Mucosa of descending colon (tissue), 3 donors: Measurements from ENCODE around the gene RYR3. TPM values are rescaled to one million over a fixed set of nuclear protein-coding genes. Genes with fewer than 3 reads are reported as not detected.

Experiments used
- ATAC-seq: fragments of 200-7000 bp; cut with Tn5 transposase; one replicate; pipeline ENCODE4 v1.9.1; 2020; ENCODE audit warnings: mild to moderate bottlenecking, moderate library complexity
- DNase-seq, 3 donors: peaks; one replicate each; pipeline ENCODE4 v3.0.0-alpha.2; 2020
- H3K36me3 ChIP-seq: fragments of 200-600 bp; one replicate; pipeline ENCODE4 v1.8.0; 2021; ENCODE audit warnings: low read depth, mild to moderate bottlenecking
- H3K4me1 ChIP-seq: fragments of 200-600 bp; one replicate; pipeline ENCODE4 v1.8.0; 2021; ENCODE audit warnings: low read depth, mild to moderate bottlenecking
- H3K4me3 ChIP-seq: fragments of 200-600 bp; one replicate; pipeline ENCODE4 v1.8.0; 2021; ENCODE audit warnings: mild to moderate bottlenecking
- H3K9me3 ChIP-seq: fragments of 200-600 bp; one replicate; pipeline ENCODE4 v1.8.0; 2021; ENCODE audit warnings: mild to moderate bottlenecking
- CTCF ChIP-seq: fragments of 200-600 bp; IDR thresholded peaks from one replicate; pipeline ENCODE4 v1.8.0; 2022; ENCODE audit warnings: antibody characterized with exemption, mild to moderate bottlenecking
- intact Hi-C, 2 donors: fragments of 100-400 bp; cut with DNase I in 1 of 2; cut with micrococcal nuclease in 1 of 2; formaldehyde crosslinking; loops; one replicate each; pipeline versions ENCODE4 v1.11.0 to v1.11.1; 2022; cut with DNase I, micrococcal nuclease
- total RNA-seq, 3 donors: library from RNA; stranded (reverse); fragmentation: NEBNext Ultra II Directional in 2 of 3; extraction: Animal tissue kit (Norgen Biotek cat#: 25700) in 2 of 3; gene quantifications; one replicate each; pipeline versions ENCODE4 v1.2.1 to v1.2.4, GENCODE V29; 2021 to 2023
- donor health status: DM: no; HTN: no; CAD: no; lungs with moderate emphysema.
- donor health status: DM: no; HTN: no; CAD: no.
- donor health status: DM: no; HTN: yes; CAD: no.

Gene RYR3
- total RNA-seq, 3 donors from 2014 or later: 0.84 to 16.4 (median 1.1) TPM

GRCh38 chr15:33448151-33448550 is 137.4 kb downstream of the RYR3 start:
- no peaks in the 10 kb centered on the region for H3K4me1 ChIP-seq
- ATAC-seq (no peak), DNase-seq (no peak)
- no peak overlapping the region for H3K4me3 ChIP-seq
- H3K9me3 ChIP-seq: no peaks in the 10 kb centered on the region
- TF ChIP-seq CTCF: no peak
- no peaks in the 10 kb centered on the region for H3K36me3 ChIP-seq
- intact Hi-C loops: no loop called here

GRCh38 chr15:33448961-33449606 is 138.3 kb downstream of the RYR3 start:
- no peak for TF ChIP-seq CTCF
- H3K36me3 ChIP-seq: no peaks in the 10 kb centered on the region
- intact Hi-C loops: no loop called here
- no peaks in the 10 kb centered on the region for H3K4me1 ChIP-seq
- no peak overlapping the region for H3K4me3 ChIP-seq
- DNase-seq (no peak), ATAC-seq (no peak)
- no peaks in the 10 kb centered on the region for H3K9me3 ChIP-seq

GRCh38 chr15:33449810-33450209 is 139.0 kb downstream of the RYR3 start:
- TF ChIP-seq CTCF: no peak
- Histone ChIP-seq H3K36me3 (no peaks in the 10 kb centered on the region), H3K4me3 (no peak overlapping the region), H3K4me1 (no peaks in the 10 kb centered on the region), H3K9me3 (no peaks in the 10 kb centered on the region)
- DNase-seq (no peak), ATAC-seq (no peak)
- intact Hi-C loops: no loop called here

- Histone ChIP-seq H3K4me1 (no peaks in the 10 kb centered on the region), H3K36me3 (no peaks in the 10 kb centered on the region), H3K4me3 (no peak overlapping the region), H3K9me3 (no peaks in the 10 kb centered on the region)
- no peak for TF ChIP-seq CTCF
- no peak for DNase-seq
- no peak for ATAC-seq
- intact Hi-C loops: no loop called here
Measured at GRCh38 chr15:33451385-33451784, 140.6 kb downstream of the RYR3 start.

- ATAC-seq (no peak), DNase-seq (no peak)
- no peaks in the 10 kb centered on the region for H3K36me3 ChIP-seq
- no peak overlapping the region for H3K4me3 ChIP-seq
- intact Hi-C loops: no loop called here
- TF ChIP-seq CTCF: no peak
- H3K4me1 ChIP-seq: no peaks in the 10 kb centered on the region
- H3K9me3 ChIP-seq: no peaks in the 10 kb centered on the region
Measured at GRCh38 chr15:33453761-33454160, 143.0 kb downstream of the RYR3 start.

- ATAC-seq (no peak), DNase-seq (no peak)
- Histone ChIP-seq H3K9me3 (no peaks in the 10 kb centered on the region), H3K4me3 (no peak overlapping the region), H3K36me3 (no peaks in the 10 kb centered on the region), H3K4me1 (no peaks in the 10 kb centered on the region)
- intact Hi-C loops: no loop called here
- TF ChIP-seq CTCF: no peak
Measured at GRCh38 chr15:33454346-33454745, 143.6 kb downstream of the RYR3 start.
